Karpas-422 (cell line): ENCODE data around the gene GLRX. TPM values are rescaled to one million over a fixed set of nuclear protein-coding genes. Genes with fewer than 3 reads are reported as not detected.
A peak's percentile ranks its signal among the peaks of the same experiment; 100 is the strongest.

ENCODE experiments used
- DNase-seq: peaks from one replicate; pipeline ENCODE4 v3.0.0-alpha.2; 2015
- H2AFZ ChIP-seq: fragments of 200-600 bp; sonication (generic); 2 replicates; pipeline ENCODE4 v1.6.1; 2014; ENCODE audit warnings: antibody characterized with exemption, low read length, mixed read lengths
- H3K27ac ChIP-seq: fragments of 200-600 bp; sonication (generic); 2 replicates; pipeline ENCODE4 v1.5.1; 2014; ENCODE audit warnings: mild to moderate bottlenecking, low read length, moderate library complexity
- H3K27me3 ChIP-seq: fragments of 200-600 bp; sonication (generic); 2 replicates; pipeline ENCODE4 v1.6.1; 2014; ENCODE audit warnings: low read length, mixed read lengths
- H3K36me3 ChIP-seq: fragments of 200-600 bp; sonication (generic); 2 replicates; pipeline ENCODE4 v1.6.1; 2014; ENCODE audit warnings: low read length, mixed read lengths; ENCODE audit not compliant: insufficient read depth
- H3K4me1 ChIP-seq: fragments of 200-600 bp; sonication (generic); 2 replicates; pipeline ENCODE4 v1.6.1; 2014; ENCODE audit warnings: mild to moderate bottlenecking, low read length, mixed read lengths
- H3K4me2 ChIP-seq: fragments of 200-600 bp; sonication (generic); 2 replicates; pipeline ENCODE4 v1.6.1; 2014; ENCODE audit warnings: low read length, low read depth, mild to moderate bottlenecking; ENCODE audit not compliant: poor library complexity, severe bottlenecking
- H3K4me3 ChIP-seq: fragments of 200-600 bp; sonication (generic); 2 replicates; pipeline ENCODE4 v1.5.1; 2014; ENCODE audit warnings: mild to moderate bottlenecking, antibody characterized with exemption, low read length, mixed read lengths
- H3K79me2 ChIP-seq: fragments of 200-600 bp; sonication (generic); 2 replicates; pipeline ENCODE4 v1.6.1; 2014; ENCODE audit warnings: mild to moderate bottlenecking, low read length, mixed read lengths
- H3K9ac ChIP-seq: fragments of 200-600 bp; sonication (generic); 2 replicates; pipeline ENCODE4 v1.6.0; 2014; ENCODE audit warnings: low read length
- H3K9me2 ChIP-seq: fragments of 200-600 bp; sonication (generic), shearing (Covaris generic); replicated peaks from 2 replicates; pipeline ENCODE4 v1.6.0; 2014; ENCODE audit warnings: mild to moderate bottlenecking, low read length, moderate library complexity; ENCODE audit not compliant: insufficient read depth
- H3K9me3 ChIP-seq: fragments of 300-700, 200-600 bp; sonication (generic); 2 replicates; pipeline ENCODE4 v1.6.1; 2014; ENCODE audit warnings: low read length, mixed read lengths
- H4K20me1 ChIP-seq: fragments of 200-600 bp; sonication (generic); 2 replicates; pipeline ENCODE4 v1.6.1; 2014; ENCODE audit warnings: mild to moderate bottlenecking, antibody characterized with exemption, low read length, low read depth; ENCODE audit not compliant: insufficient read depth
- total RNA-seq: library from RNA; depleted of rRNA; stranded (reverse); fragments of >200 nt; shearing (Covaris generic); gene quantifications from 2 replicates; pipeline ENCODE4 v1.2.3, GENCODE V29; 2014; ENCODE audit warnings: low replicate concordance

GLRX gene
- total RNA-seq, 1 experiment from 2014 or later = 16.3 TPM

DNA sequence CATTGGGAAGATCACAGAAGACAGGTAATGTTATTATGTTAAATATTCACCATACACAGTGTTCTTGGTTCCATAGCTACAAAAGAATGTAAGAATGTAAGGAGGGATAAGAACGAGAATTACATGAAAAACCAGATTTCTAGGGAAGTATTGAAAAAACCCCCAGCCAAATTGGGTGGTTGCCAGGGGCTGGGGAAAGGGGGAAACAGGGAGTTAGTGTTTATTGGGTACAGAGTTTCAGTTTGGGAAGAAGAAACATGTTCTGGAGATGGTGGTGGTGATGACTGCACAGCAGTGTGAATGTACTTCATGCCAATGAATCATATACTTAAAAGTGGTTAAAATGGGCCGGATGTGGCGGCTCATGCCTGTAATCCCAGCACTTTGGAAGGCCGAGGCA is 40.3 kb downstream of the GLRX start:
- Histone ChIP-seq H3K4me2 (no peak overlapping the region), H4K20me1 (no peaks in the 10 kb centered on the region), H3K36me3 (no peaks in the 10 kb centered on the region), H3K9me3 (no peaks in the 10 kb centered on the region), H3K27ac (no peak overlapping the region), H3K79me2 (no peaks in the 10 kb centered on the region), H3K27me3 (no peaks in the 10 kb centered on the region), H3K9ac (no peak overlapping the region), H3K9me2 (no peaks in the 10 kb centered on the region), H2AFZ (no peak overlapping the region), H3K4me1 (peaks cover 6% of the 10 kb centered on the region; the same call in 1 of the 2 replicates), H3K4me3 (no peak overlapping the region)
- no peak for DNase-seq

DNA sequence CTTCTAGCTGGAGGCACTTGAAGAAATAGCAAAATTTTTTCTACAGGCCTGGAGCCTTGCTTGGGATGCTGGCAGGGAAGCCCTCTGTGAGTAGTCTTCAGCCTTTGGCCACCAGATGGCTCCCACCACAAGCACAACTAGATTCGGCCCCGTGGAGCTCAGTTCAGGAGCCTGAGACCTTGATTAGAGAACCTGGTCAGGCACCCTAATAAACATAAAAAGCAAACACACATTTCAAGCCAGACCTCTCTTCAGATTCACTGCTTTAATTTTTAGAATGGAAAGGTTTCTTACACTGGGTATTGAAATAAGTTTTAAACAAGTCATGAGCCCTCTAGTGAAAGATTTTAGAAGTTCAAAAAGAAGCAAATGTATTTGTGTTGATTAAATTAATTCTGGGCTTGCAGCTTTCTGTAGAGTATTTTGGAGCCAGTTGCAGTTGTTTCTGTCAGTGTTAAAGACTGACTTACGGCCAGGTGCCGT is 41.4 kb downstream of the GLRX start:
- H3K4me1 ChIP-seq = peaks cover 6% of the 10 kb centered on the region; the same call in 1 of the 2 replicates
- H3K4me2 ChIP-seq = peak overlapping the region; percentile 54
- H3K36me3 ChIP-seq = no peaks in the 10 kb centered on the region
- H3K79me2 ChIP-seq = no peaks in the 10 kb centered on the region
- no peaks in the 10 kb centered on the region for H3K9me2 ChIP-seq
- 0 out of 2 replicates have a peak overlapping the region, but pooled peaks have one; percentile 13 for H3K9ac ChIP-seq
- no peaks in the 10 kb centered on the region for H4K20me1 ChIP-seq
- H3K4me3 ChIP-seq = peak overlapping the region; percentile 27; the same call in 1 of the 2 replicates
- no peak overlapping the region for H3K27ac ChIP-seq
- no peaks in the 10 kb centered on the region for H3K27me3 ChIP-seq
- H3K9me3 ChIP-seq = no peaks in the 10 kb centered on the region
- H2AFZ ChIP-seq = peak overlapping the region; percentile 81
- peak; percentile 91 for DNase-seq

DNA sequence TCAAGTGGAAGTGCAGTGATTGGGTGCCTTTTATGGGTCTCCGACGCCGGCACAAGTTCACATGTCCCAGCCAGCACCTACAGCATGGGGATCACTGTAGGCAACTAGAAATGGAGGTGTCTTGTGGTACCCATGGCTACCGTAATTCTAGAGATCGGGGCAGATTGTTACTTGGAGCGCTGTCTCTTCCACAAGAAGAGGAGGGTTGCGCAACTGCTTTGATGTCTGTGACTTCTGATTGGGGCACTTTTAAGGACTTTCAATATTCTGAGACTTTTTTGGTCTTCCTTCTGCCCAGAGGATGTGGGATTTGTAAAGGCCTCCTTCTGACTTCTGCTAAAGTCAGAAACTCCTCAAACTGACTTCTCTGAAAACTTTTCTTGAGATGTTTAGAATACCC is 41.9 kb downstream of the GLRX start:
- no peaks in the 10 kb centered on the region for H3K9me2 ChIP-seq

DNA sequence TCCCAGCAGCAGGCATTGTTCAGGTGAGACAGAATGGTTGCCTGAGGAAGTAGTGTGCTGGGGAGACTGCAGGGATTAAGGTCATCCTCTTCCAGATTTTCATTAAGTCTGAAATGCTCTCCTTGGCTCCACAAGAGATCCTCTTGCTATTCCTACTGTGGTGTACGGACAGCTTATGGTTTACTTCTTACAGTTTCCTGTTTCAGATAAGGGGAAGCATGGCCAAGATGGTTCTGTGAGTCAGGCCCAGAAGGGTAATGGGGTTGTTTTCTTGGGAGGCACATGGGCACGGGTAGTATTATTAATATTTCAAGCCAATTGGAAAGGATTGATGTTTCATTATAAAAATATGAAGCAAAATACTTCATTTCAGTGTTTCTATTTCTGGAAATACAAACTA is 42.9 kb downstream of the GLRX start:
- H3K9ac ChIP-seq = no peak overlapping the region
- no peak for DNase-seq
- no peak overlapping the region for H3K4me2 ChIP-seq
- no peaks in the 10 kb centered on the region for H3K9me3 ChIP-seq
- no peaks in the 10 kb centered on the region for H3K79me2 ChIP-seq
- no peak overlapping the region for H3K27ac ChIP-seq
- H3K4me3 ChIP-seq = no peak overlapping the region
- no peak overlapping the region for H2AFZ ChIP-seq
- no peaks in the 10 kb centered on the region for H4K20me1 ChIP-seq
- no peaks in the 10 kb centered on the region for H3K9me2 ChIP-seq
- H3K27me3 ChIP-seq = no peaks in the 10 kb centered on the region
- H3K4me1 ChIP-seq = peaks cover 6% of the 10 kb centered on the region; the same call in 1 of the 2 replicates
- no peaks in the 10 kb centered on the region for H3K36me3 ChIP-seq

More for the DNA sequence above, 41.9 kb downstream of the GLRX start:
- DNase-seq = no peak
- Histone ChIP-seq H3K4me1 (peaks cover 6% of the 10 kb centered on the region; the same call in 1 of the 2 replicates), H3K9me3 (no peaks in the 10 kb centered on the region), H3K36me3 (no peaks in the 10 kb centered on the region), H3K4me2 (no peak overlapping the region), H3K27ac (no peak overlapping the region), H4K20me1 (no peaks in the 10 kb centered on the region), H3K4me3 (no peak overlapping the region), H3K9ac (no peak overlapping the region), H3K27me3 (no peaks in the 10 kb centered on the region), H2AFZ (no peak overlapping the region), H3K79me2 (no peaks in the 10 kb centered on the region)

DNA sequence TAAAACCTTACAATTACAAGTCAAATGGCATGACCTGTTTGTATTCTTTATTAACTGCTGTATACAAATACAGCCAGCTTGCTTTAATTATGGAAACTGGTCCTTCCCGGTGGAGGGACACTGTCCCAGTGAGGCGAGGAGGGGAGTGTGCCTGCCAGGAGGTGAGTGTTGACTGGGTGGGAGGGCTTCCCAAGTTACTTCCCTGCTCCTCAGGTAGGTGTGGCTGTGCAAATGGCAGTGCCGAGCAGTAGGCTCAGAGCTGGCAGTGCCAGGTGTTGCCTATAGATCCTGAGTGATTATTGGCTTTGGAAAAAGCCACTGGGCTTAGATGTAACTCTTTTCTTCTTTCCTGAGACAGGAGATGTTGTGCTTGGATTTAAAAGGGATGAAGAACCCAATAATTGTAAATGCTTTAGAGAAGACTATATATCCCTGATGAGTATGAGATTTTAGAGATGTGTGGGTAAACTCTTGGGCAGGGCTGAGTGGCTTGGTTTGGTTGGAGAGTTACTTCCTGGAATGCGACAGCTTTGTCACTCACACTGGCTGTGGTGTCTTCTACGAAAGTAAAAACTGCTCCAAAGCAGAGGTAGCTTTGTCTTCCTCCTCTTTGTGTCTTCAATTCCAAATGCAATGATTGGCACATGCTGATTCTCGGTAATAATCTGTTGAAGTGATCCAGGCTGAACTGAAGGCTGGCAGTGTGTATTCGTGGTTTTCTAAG is 43.7 kb downstream of the GLRX start:
- Histone ChIP-seq H2AFZ (no peak overlapping the region), H3K36me3 (no peaks in the 10 kb centered on the region), H3K79me2 (no peaks in the 10 kb centered on the region), H3K4me1 (peaks cover 6% of the 10 kb centered on the region; the same call in 1 of the 2 replicates), H3K4me2 (no peak overlapping the region), H3K9ac (no peak overlapping the region), H3K4me3 (no peak overlapping the region), H3K9me2 (no peaks in the 10 kb centered on the region), H4K20me1 (no peaks in the 10 kb centered on the region), H3K9me3 (no peaks in the 10 kb centered on the region), H3K27me3 (no peaks in the 10 kb centered on the region), H3K27ac (no peak overlapping the region)
- no peak for DNase-seq

DNA sequence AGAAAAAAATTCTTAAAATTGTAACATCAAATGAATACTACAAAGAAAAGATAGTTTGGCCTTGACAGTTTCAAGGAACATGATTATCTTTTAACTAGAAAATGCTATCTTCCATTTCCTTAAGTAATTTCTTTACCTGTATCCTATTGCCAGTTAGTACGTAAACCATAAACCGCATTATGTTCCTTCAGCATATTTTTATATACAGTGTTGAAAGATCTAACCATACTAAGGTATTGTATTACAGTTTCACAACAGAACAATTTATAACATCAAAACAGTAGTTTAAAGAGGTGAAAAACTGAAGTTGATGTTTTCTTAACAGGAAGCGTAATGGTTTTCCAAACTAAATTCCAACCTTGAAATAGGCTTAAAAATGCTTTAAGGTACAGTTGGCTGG is 45.1 kb downstream of the GLRX start:
- Histone ChIP-seq H3K9ac (no peak overlapping the region), H3K4me2 (no peak overlapping the region), H3K9me3 (no peaks in the 10 kb centered on the region), H3K27me3 (no peaks in the 10 kb centered on the region), H3K79me2 (no peaks in the 10 kb centered on the region), H2AFZ (no peak overlapping the region), H3K4me3 (no peak overlapping the region), H3K4me1 (peaks cover 6% of the 10 kb centered on the region; the same call in 1 of the 2 replicates), H3K36me3 (no peaks in the 10 kb centered on the region), H4K20me1 (no peaks in the 10 kb centered on the region), H3K9me2 (no peaks in the 10 kb centered on the region), H3K27ac (no peak overlapping the region)
- no peak for DNase-seq

DNA sequence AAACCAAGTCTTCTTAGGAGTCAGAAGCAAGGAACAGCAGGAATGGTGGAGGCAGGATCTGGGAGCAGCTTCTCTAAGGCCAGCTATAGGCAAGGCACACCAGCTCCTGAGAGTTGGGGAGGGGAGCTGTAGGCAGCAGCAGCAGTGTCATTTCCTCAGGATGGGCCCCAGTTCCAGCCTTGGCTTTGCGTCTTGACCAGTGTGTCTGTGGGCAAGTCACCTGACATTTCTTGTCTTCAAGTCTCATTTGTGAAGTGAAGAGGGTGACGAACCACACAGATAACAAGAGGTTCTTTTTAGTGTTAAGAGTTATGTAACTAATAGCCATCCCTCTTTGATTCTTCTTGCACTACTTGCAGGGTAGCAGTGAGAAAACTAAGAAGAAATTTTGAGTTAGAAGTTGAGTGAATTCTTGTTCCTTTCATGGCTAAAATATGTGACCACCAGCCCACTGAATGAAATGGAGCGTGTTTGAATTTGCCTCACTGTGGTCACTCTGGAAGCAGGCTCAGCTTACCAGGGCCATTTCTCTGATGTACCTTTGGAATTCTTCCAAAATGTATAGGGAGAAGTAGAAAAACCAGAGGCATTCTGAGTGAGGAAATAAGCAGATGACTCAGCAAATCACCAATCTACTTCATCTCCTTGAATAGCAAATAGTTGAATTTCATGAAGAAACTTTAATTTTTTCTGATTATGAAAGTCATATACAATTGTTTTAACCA is 49.0 kb downstream of the GLRX start:
- no peaks in the 10 kb centered on the region for H3K9me3 ChIP-seq

DNA sequence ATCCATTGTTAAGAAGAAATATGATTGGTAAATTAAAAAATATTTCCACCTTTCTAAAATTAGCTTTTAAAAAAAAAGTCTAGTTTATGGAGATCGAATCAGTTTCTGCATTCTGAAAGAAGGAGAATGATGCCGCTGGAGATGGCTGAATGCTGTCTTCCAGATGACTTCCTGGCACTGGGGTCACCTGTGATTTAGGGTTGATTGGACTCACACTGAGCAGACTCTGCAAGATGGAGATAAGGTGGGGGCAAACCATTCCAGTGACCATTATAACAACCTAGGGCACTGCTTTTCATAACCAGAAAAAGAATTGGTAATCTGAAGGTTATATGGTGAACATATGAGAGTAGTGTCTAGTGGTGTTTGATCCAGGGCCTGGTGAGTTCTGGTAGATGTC is 50.6 kb downstream of the GLRX start:
- no peaks in the 10 kb centered on the region for H3K79me2 ChIP-seq
- H3K4me3 ChIP-seq = no peak overlapping the region
- no peak overlapping the region for H2AFZ ChIP-seq
- no peaks in the 10 kb centered on the region for H3K4me1 ChIP-seq
- H3K9me3 ChIP-seq = no peaks in the 10 kb centered on the region
- H4K20me1 ChIP-seq = no peaks in the 10 kb centered on the region
- no peaks in the 10 kb centered on the region for H3K9me2 ChIP-seq
- H3K4me2 ChIP-seq = no peak overlapping the region
- H3K27me3 ChIP-seq = no peaks in the 10 kb centered on the region
- no peaks in the 10 kb centered on the region for H3K36me3 ChIP-seq
- H3K27ac ChIP-seq = no peak overlapping the region
- H3K9ac ChIP-seq = no peak overlapping the region
- DNase-seq = no peak

More for the DNA sequence above, 49.0 kb downstream of the GLRX start:
- Histone ChIP-seq H3K79me2 (no peaks in the 10 kb centered on the region), H3K9me2 (no peaks in the 10 kb centered on the region), H3K4me2 (no peak overlapping the region), H3K27ac (no peak overlapping the region), H3K27me3 (no peaks in the 10 kb centered on the region), H3K36me3 (no peaks in the 10 kb centered on the region), H3K9ac (no peak overlapping the region), H3K4me1 (no peaks in the 10 kb centered on the region), H2AFZ (no peak overlapping the region), H3K4me3 (no peak overlapping the region), H4K20me1 (no peaks in the 10 kb centered on the region)
- DNase-seq = no peak
